ENCODE measurements around the gene WASF3.
"Not testable (repeated sequence)": the region's sequence is repeated elsewhere in the genome, so short reads cannot be mapped to it uniquely, and the experiment has no call there.

Gene WASF3

GRCh38 chr13:26619358-26619757 is 61.9 kb downstream of the WASF3 start:
- peak; percentile 24 for DNase-seq (ENCODE audit: low read depth, low spot score)
- H3K27ac ChIP-seq = no peak overlapping the region

- no peak for DNase-seq (ENCODE audit: low read depth, low spot score)
- H3K27ac ChIP-seq = no peak overlapping the region
Observed at GRCh38 chr13:26621731-26622401, 64.4 kb downstream of the WASF3 start.

- no peak overlapping the region for H3K27ac ChIP-seq
- DNase-seq (ENCODE audit: low read depth, low spot score) = no peak
Observed at GRCh38 chr13:26623125-26623524, 65.6 kb downstream of the WASF3 start.

GRCh38 chr13:26624572-26624971 is 67.1 kb downstream of the WASF3 start:
- H3K27ac ChIP-seq = no peak overlapping the region
- DNase-seq (ENCODE audit: low read depth, low spot score) = no peak

- no peak for DNase-seq (ENCODE audit: low read depth, low spot score)
- H3K27ac ChIP-seq = no peak overlapping the region
Observed at GRCh38 chr13:26626271-26626670, 68.8 kb downstream of the WASF3 start.

- DNase-seq (ENCODE audit: low read depth, low spot score) = no peak
- H3K27ac ChIP-seq = no peak overlapping the region
Observed at GRCh38 chr13:26628706-26629105, 71.2 kb downstream of the WASF3 start.

- H3K27ac ChIP-seq = no peak overlapping the region
- DNase-seq (ENCODE audit: low read depth, low spot score) = no peak
Observed at GRCh38 chr13:26629260-26629825, 71.9 kb downstream of the WASF3 start.

- DNase-seq (ENCODE audit: low read depth, low spot score) = not testable (repeated sequence)
Observed at GRCh38 chr13:26635634-26636033, 78.2 kb downstream of the WASF3 start.

GRCh38 chr13:26636073-26636472 is 78.6 kb downstream of the WASF3 start:
- DNase-seq (ENCODE audit: low read depth, low spot score); H3K27ac ChIP-seq: not testable (repeated sequence)

More at GRCh38 chr13:26635634-26636033, 78.2 kb downstream of the WASF3 start:
- not testable (repeated sequence) for H3K27ac ChIP-seq

GRCh38 chr13:26646603-26647002 is 89.1 kb downstream of the WASF3 start:
- DNase-seq (ENCODE audit: low read depth, low spot score) = no peak
- H3K27ac ChIP-seq = no peak overlapping the region

GRCh38 chr13:26651234-26651633 is 93.8 kb downstream of the WASF3 start:
- no peak overlapping the region for H3K27ac ChIP-seq
- DNase-seq (ENCODE audit: low read depth, low spot score) = no peak

GRCh38 chr13:26653310-26653709 is 95.8 kb downstream of the WASF3 start:
- H3K27ac ChIP-seq = no peak overlapping the region
- DNase-seq (ENCODE audit: low read depth, low spot score) = no peak

GRCh38 chr13:26653842-26654241 is 96.4 kb downstream of the WASF3 start:
- no peak overlapping the region for H3K27ac ChIP-seq
- DNase-seq (ENCODE audit: low read depth, low spot score) = no peak

- no peak for DNase-seq (ENCODE audit: low read depth, low spot score)
- no peak overlapping the region for H3K27ac ChIP-seq
Observed at GRCh38 chr13:26656919-26657318, 99.4 kb downstream of the WASF3 start.

- no peak for DNase-seq (ENCODE audit: low read depth, low spot score)
- no peak overlapping the region for H3K27ac ChIP-seq
Observed at GRCh38 chr13:26658448-26659385, 101.2 kb downstream of the WASF3 start.

GRCh38 chr13:26660185-26660584 is 102.7 kb downstream of the WASF3 start:
- no peak overlapping the region for H3K27ac ChIP-seq
- no peak for DNase-seq (ENCODE audit: low read depth, low spot score)

GRCh38 chr13:26660766-26661165 is 103.3 kb downstream of the WASF3 start:
- DNase-seq (ENCODE audit: low read depth, low spot score) = no peak

GRCh38 chr13:26663791-26664190 is 106.3 kb downstream of the WASF3 start:
- DNase-seq (ENCODE audit: low read depth, low spot score) = no peak
- H3K27ac ChIP-seq = no peak overlapping the region

More at GRCh38 chr13:26660766-26661165, 103.3 kb downstream of the WASF3 start:
- no peak overlapping the region for H3K27ac ChIP-seq

- no peak overlapping the region for H3K27ac ChIP-seq
- DNase-seq (ENCODE audit: low read depth, low spot score) = no peak
Observed at GRCh38 chr13:26664286-26664685, 106.8 kb downstream of the WASF3 start.

- DNase-seq (ENCODE audit: low read depth, low spot score) = no peak
- H3K27ac ChIP-seq = no peak overlapping the region
Observed at GRCh38 chr13:26664876-26665275, 107.4 kb downstream of the WASF3 start.
